ENCODE results near the gene SMNDC1.

DNA sequence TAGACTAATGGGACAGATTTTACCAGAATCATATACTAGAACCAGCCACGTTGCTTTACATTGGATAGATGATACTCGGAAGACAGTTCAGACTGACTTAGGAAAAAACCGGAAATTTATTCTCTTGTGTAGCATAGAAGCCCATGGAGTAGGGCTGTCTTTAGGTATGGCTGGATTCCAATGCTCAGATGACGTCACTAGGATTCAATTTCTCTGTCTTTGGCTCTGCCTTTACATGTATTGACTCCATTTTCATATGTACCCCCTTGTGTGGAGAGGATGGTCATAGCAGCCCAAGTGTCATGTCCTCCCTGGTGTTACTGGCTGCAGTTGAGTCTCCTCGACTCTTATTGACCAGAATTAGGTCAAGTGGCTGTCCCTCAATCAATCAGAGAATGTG lies 39.2 kb upstream of the SMNDC1 start:
- TF ChIP-seq EZH2 (IDR thresholded peaks at IDR 0.05; ENCODE audit: borderline replicate concordance, low read depth, low read length, severe bottlenecking): no peak
- TF ChIP-seq, protein P1, sequence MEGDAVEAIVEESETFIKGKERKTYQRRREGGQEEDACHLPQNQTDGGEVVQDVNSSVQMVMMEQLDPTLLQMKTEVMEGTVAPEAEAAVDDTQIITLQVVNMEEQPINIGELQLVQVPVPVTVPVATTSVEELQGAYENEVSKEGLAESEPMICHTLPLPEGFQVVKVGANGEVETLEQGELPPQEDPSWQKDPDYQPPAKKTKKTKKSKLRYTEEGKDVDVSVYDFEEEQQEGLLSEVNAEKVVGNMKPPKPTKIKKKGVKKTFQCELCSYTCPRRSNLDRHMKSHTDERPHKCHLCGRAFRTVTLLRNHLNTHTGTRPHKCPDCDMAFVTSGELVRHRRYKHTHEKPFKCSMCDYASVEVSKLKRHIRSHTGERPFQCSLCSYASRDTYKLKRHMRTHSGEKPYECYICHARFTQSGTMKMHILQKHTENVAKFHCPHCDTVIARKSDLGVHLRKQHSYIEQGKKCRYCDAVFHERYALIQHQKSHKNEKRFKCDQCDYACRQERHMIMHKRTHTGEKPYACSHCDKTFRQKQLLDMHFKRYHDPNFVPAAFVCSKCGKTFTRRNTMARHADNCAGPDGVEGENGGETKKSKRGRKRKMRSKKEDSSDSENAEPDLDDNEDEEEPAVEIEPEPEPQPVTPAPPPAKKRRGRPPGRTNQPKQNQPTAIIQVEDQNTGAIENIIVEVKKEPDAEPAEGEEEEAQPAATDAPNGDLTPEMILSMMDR (IDR thresholded peaks at IDR 0.05; ENCODE audit: borderline replicate concordance, extremely low read depth, low read length, poor library complexity, severe bottlenecking): no peak
